ENCODE measurements around the gene TMEM126B. TPM values are rescaled to one million over a fixed set of nuclear protein-coding genes. Genes with fewer than 3 reads are reported as not detected.

TMEM126B gene
- total and polyA plus RNA-seq, 2 of the 13 experiments (the other 11 are each of a cell fraction or from before 2014, with no cell fraction given) = 33.6 to 54.8 TPM

GRCh38 chr11:85647604-85648299, 19.4 kb downstream of the TMEM126B start, which contains the start of gene TMEM126A (continued):
- TF ChIP-seq ZNF687 (CRISPR knock-in tag; IDR thresholded peaks at IDR 0.05) (peak; percentile 92), HOXA3 (CRISPR knock-in tag; IDR thresholded peaks at IDR 0.05) (peak; percentile 95), SMARCE1 (IDR thresholded peaks at IDR 0.05; ENCODE audit: borderline replicate concordance) (no peak), DMAP1 (CRISPR knock-in tag; IDR thresholded peaks at IDR 0.05) (peak; percentile 86; the same call in 1 of the 2 replicates), TRIM22 (IDR thresholded peaks at IDR 0.05) (no peak), PHF5A (CRISPR knock-in tag; IDR thresholded peaks at IDR 0.05; ENCODE audit: low read depth, unreplicated experiment) (no peak), FOSL1 (CRISPR knock-in tag; IDR thresholded peaks at IDR 0.05; ENCODE audit: borderline replicate concordance) (no peak), ZNF691 (CRISPR knock-in tag; IDR thresholded peaks at IDR 0.05; ENCODE audit: borderline replicate concordance, low read depth) (peak; percentile 78; the same call in 1 of the 2 replicates), SMARCC2 (IDR thresholded peaks at IDR 0.05) (no peak), ARNTL (CRISPR knock-in tag; IDR thresholded peaks at IDR 0.05) (no peak), ZNF674 (CRISPR knock-in tag; IDR thresholded peaks at IDR 0.05; ENCODE audit: low read depth) (0 out of 2 replicates have a peak, but pooled peaks have one; percentile 56), BRCA1 (CRISPR knock-in tag; IDR thresholded peaks at IDR 0.05) (no peak), ZUFSP (CRISPR knock-in tag; IDR thresholded peaks at IDR 0.05; ENCODE audit: borderline replicate concordance) (no peak), JARID2 (CRISPR knock-in tag; IDR thresholded peaks at IDR 0.05; ENCODE audit: insufficient replicate concordance) (no peak), ZNF569 (CRISPR knock-in tag; IDR thresholded peaks at IDR 0.05; ENCODE audit: borderline replicate concordance) (no peak), HOXD1 (CRISPR knock-in tag; IDR thresholded peaks at IDR 0.05) (no peak), ZNF501 (CRISPR knock-in tag; IDR thresholded peaks at IDR 0.05) (peak; percentile 87), TCF7L2 (IDR thresholded peaks at IDR 0.05; ENCODE audit: low read depth, low read length) (no peak), BRF2 (CRISPR knock-in tag; IDR thresholded peaks at IDR 0.05) (no peak), ZNF260 (CRISPR knock-in tag; IDR thresholded peaks at IDR 0.05; ENCODE audit: borderline replicate concordance, low read depth) (no peak), ZNF317 (CRISPR knock-in tag; IDR thresholded peaks at IDR 0.05) (no peak), NFIC (IDR thresholded peaks at IDR 0.05; ENCODE audit: low read length) (no peak; the same call in 1 of the 2 replicates)
